K562 (cell line): ENCODE data around the gene RAB5B. TPM values are rescaled to one million over a fixed set of nuclear protein-coding genes. Genes with fewer than 3 reads are reported as not detected.

Source experiments
- ATAC-seq: fragments of 200-7000 bp; cut with Tn5 transposase; 3 replicates; pipeline ENCODE4 v1.9.1; 2020; ENCODE audit warnings: moderate library complexity
- BruUV-seq: library from RNA; stranded (reverse); fragments of 400-500 nt; replicated peaks from 2 replicates; lab custom pipeline; 2021; lab: Mats Ljungman, UMichigan
- CTCF ChIA-PET: fragments of 300-600 bp; formaldehyde crosslinking; extraction: SDS; loops from one replicate; lab custom pipeline; 2021; ENCODE audit warnings: low intra/inter-chr PET ratio; lab: Yijun Ruan, JAX
- POLR2A ChIA-PET: fragments of 300-600, 350-650 bp; sonication (Branson Sonifier 250); formaldehyde crosslinking; extraction: SDS; loops from one replicate; lab custom pipeline; 2021; ENCODE audit warnings: antibody characterized with exemption, inconsistent platforms; lab: Yijun Ruan, JAX
- DNase-seq, 4 experiments: peaks; one replicate each; pipeline versions ENCODE4 v3.0.0 to v3.0.0-alpha.2; 2011 to 2018; ENCODE audit warnings: low spot score in 3 of 4, mixed read lengths in 3 of 4; ENCODE audit errors: extremely low read depth in 1 of 4
- FAIRE-seq: peaks from 2 replicates; lab custom pipeline; 2011; peaks lifted over from hg19 to GRCh38; lab: Jason Lieb, UNC
- H2AFZ ChIP-seq: 2 replicates; pipeline ENCODE4 v1.6.0; 2011; ENCODE audit warnings: low read depth, low read length, control low read depth, inconsistent platforms
- H3K27ac ChIP-seq: fragments of 200-600 bp; 3 replicates; pipeline ENCODE4 v1.8.0; 2011; ENCODE audit warnings: low read depth, mild to moderate bottlenecking, control low read depth, inconsistent platforms, low read length, moderate library complexity, mixed read lengths; ENCODE audit errors: extremely low read depth
- H3K27me3 ChIP-seq, 2 experiments: fragments of 300-600 bp in 1 of 2; 2 replicates in 1 of 2; 3 replicates in 1 of 2; pipeline versions ENCODE4 v1.6.0 to v1.8.0; 2011; ENCODE audit warnings: inconsistent platforms in 2 of 2, low read length in 2 of 2, mild to moderate bottlenecking in 1 of 2, mixed read lengths in 1 of 2, moderate library complexity in 1 of 2; ENCODE audit not compliant: control insufficient read depth in 2 of 2, insufficient read depth in 2 of 2
- H3K36me3 ChIP-seq: fragments of 300-600 bp; 3 replicates; pipeline ENCODE4 v1.8.0; 2011; ENCODE audit warnings: mild to moderate bottlenecking, low read length, inconsistent platforms; ENCODE audit not compliant: control insufficient read depth, insufficient read depth
- H3K4me1 ChIP-seq, 2 experiments: fragments of 200-600 bp in 1 of 2; replicated peaks in 1 of 2; 2 replicates in 1 of 2; 3 replicates in 1 of 2; pipeline versions ENCODE4 v1.5.1 to v1.8.0; 2011; ENCODE audit warnings: inconsistent platforms in 2 of 2, low read length in 2 of 2, mild to moderate bottlenecking in 1 of 2, mixed read lengths in 1 of 2, moderate library complexity in 1 of 2; ENCODE audit not compliant: control insufficient read depth in 2 of 2, insufficient read depth in 2 of 2
- H3K4me2 ChIP-seq: 2 replicates; pipeline ENCODE4 v1.6.1; 2011; ENCODE audit warnings: low read length, control low read depth, inconsistent platforms, mixed read lengths; ENCODE audit not compliant: insufficient read depth
- H3K4me3 ChIP-seq: fragments of 200-600 bp; sonication (generic), shearing (Covaris generic); 2 replicates; pipeline ENCODE4 v1.5.1; 2016; ENCODE audit warnings: control low read depth, inconsistent platforms
- H3K79me2 ChIP-seq: fragments of 200-600 bp; 3 replicates; pipeline ENCODE4 v1.8.0; 2011; ENCODE audit warnings: low read length, inconsistent platforms; ENCODE audit not compliant: control insufficient read depth, insufficient read depth
- H3K9ac ChIP-seq, 2 experiments: 2 replicates each; pipeline versions ENCODE4 v1.6.0 to v1.6.1; 2011; ENCODE audit warnings: low read depth in 2 of 2, low read length in 2 of 2, control low read depth in 1 of 2, inconsistent platforms in 1 of 2, mild to moderate bottlenecking in 1 of 2, mixed read lengths in 1 of 2; ENCODE audit not compliant: insufficient read depth in 1 of 2
- H3K9me1 ChIP-seq: one replicate; pipeline ENCODE4 v1.6.0; 2011; ENCODE audit warnings: inconsistent platforms, mild to moderate bottlenecking, low read length, moderate library complexity; ENCODE audit not compliant: control insufficient read depth, insufficient read depth
- H3K9me3 ChIP-seq: replicated peaks from 2 replicates; pipeline ENCODE4 v1.5.1; 2011; ENCODE audit warnings: low read depth, low read length, inconsistent platforms; ENCODE audit not compliant: control insufficient read depth, insufficient read depth
- H4K20me1 ChIP-seq: replicated peaks from 2 replicates; pipeline ENCODE4 v1.6.1; 2011; ENCODE audit warnings: low read length, inconsistent platforms, mixed read lengths; ENCODE audit not compliant: control insufficient read depth, insufficient read depth
- ELF4 ChIP-seq: fragments of 450-650 bp; formaldehyde crosslinking; IDR thresholded peaks from 2 replicates; pipeline ENCODE4 v1.4.0; 2022; ENCODE audit warnings: missing genetic modification characterization
- GTF2B ChIP-seq: IDR thresholded peaks from 2 replicates; pipeline ENCODE4 v1.6.1; 2011; ENCODE audit not compliant: insufficient read length; ENCODE audit errors: extremely low read depth
- IFI16 ChIP-seq: fragments of 250-450 bp; sonication (Bioruptor Pico); IDR thresholded peaks from 2 replicates; pipeline ENCODE4 v2.1.2; 2022; ENCODE audit warnings: mild to moderate bottlenecking, inconsistent platforms
- MNT ChIP-seq, 2 experiments: fragments of 450-650 bp; conservative IDR thresholded peaks; 2 replicates each; pipeline ENCODE4 v1.6.1; 2017; ENCODE audit warnings: mild to moderate bottlenecking in 2 of 2, moderate library complexity in 2 of 2
- NFXL1 ChIP-seq: fragments of 450-650 bp; formaldehyde crosslinking; IDR thresholded peaks from 2 replicates; pipeline ENCODE4 v1.4.0; 2021; ENCODE audit warnings: mild to moderate bottlenecking
- RBBP5 ChIP-seq: fragments of 200-600 bp; sonication (generic); IDR thresholded peaks from 2 replicates; pipeline ENCODE4 v1.6.1; 2012; ENCODE audit warnings: borderline replicate concordance, mild to moderate bottlenecking, low read length, control low read depth, inconsistent platforms; ENCODE audit not compliant: insufficient read depth, poor library complexity, severe bottlenecking
- TAF15 ChIP-seq: fragments of 200-400 bp; formaldehyde crosslinking; IDR thresholded peaks from 2 replicates; pipeline ENCODE4 v1.6.1; 2017; ENCODE audit warnings: mild to moderate bottlenecking, low read depth, low read length, moderate library complexity
- TBP ChIP-seq: optimal IDR thresholded peaks from 2 replicates; pipeline ENCODE3; 2011; ENCODE audit warnings: low read depth, low read length, improper control_type of control experiment
- ZNF583 ChIP-seq: fragments of 250-450 bp; sonication (Bioruptor Pico); IDR thresholded peaks from 2 replicates; pipeline ENCODE4 v1.4.0; 2020
- ZNF75A ChIP-seq: fragments of 450-650 bp; formaldehyde crosslinking; IDR thresholded peaks from 2 replicates; pipeline ENCODE4 v1.4.0; 2020; ENCODE audit warnings: mild to moderate bottlenecking
- ZNF76 ChIP-seq: fragments of 250-450 bp; sonication (Bioruptor Pico); IDR thresholded peaks from 2 replicates; pipeline ENCODE4 v1.4.0; 2020; ENCODE audit warnings: mild to moderate bottlenecking, moderate library complexity, borderline replicate concordance
- ZNF778 ChIP-seq: fragments of 450-650 bp; formaldehyde crosslinking; IDR thresholded peaks from 2 replicates; pipeline ENCODE4 v1.4.0; 2020; ENCODE audit warnings: mild to moderate bottlenecking, moderate library complexity
- WGBS: fragments of 100-300 bp; shearing (Covaris generic); methylation state at CpG from one replicate; pipeline ENCODE4 v1.1.6; 2016; ENCODE audit warnings: low coverage, mixed read lengths; ENCODE audit not compliant: insufficient coverage; ENCODE audit errors: missing lambda C conversion rate; 5-methylcytosine and 5-hydroxymethylcytosine counted together
- in situ Hi-C: fragments of 300-500 bp; cut with MboI; formaldehyde crosslinking; loops from 4 replicates; pipeline ENCODE4 v1.15.0; 2018; ENCODE audit warnings: inconsistent platforms, mixed read lengths
- intact Hi-C: fragments of 100-400 bp; cut with micrococcal nuclease; formaldehyde crosslinking; loops from 2 replicates; pipeline ENCODE4 v1.14.2; 2022
- polyA plus RNA-seq, 8 experiments: library from polyadenylated mRNA; depleted of rRNA in 4 of 8; stranded (reverse) in 5 of 8; unstranded in 3 of 8; fragments of >200 nt; fragmentation: Nextera tagmentation in 2 of 8; fragmentation: Illumina TruSeq in 1 of 8; extraction: Ambion mirVana in 2 of 8; extraction: Trizol in 1 of 8; gene quantifications; 2 replicates each; pipeline versions ENCODE4 v1.2.1 to v1.2.3, GENCODE V29; 2011 to 2014; ENCODE audit warnings: inconsistent platforms in 1 of 8, missing spikeins in 1 of 8
- total RNA-seq, 7 experiments: library from RNA; depleted of rRNA in 6 of 7; stranded (reverse); fragments of >200 nt in 6 of 7; fragmentation: Illumina TruSeq in 2 of 7; extraction: Trizol in 2 of 7; gene quantifications; 2 replicates each; pipeline versions ENCODE4 v1.2.1 to v1.2.3, GENCODE V29; 2011 to 2021; ENCODE audit warnings: low replicate concordance in 1 of 7
- TF ChIP-seq, protein P1 (sequence below), 2 experiments: fragments of 450-650 bp in 1 of 2; IDR thresholded peaks; 2 replicates each; pipeline ENCODE4 v1.6.1; 2011 to 2017; ENCODE audit warnings: low read depth in 2 of 2, antibody characterized with exemption in 1 of 2, borderline replicate concordance in 1 of 2, low read length in 1 of 2, mild to moderate bottlenecking in 1 of 2, mixed read lengths in 1 of 2; ENCODE audit not compliant: control insufficient read depth in 1 of 2

The RAB5B gene
- total and polyA plus RNA-seq, 9 of the 15 experiments (the other 6 are each of a cell fraction or from before 2014, with no cell fraction given), result 6.8 to 73.8 (median 25.2) TPM

- no peak for TF ChIP-seq IFI16 (CRISPR knock-in tag)
- no peak for TF ChIP-seq ZNF75A (CRISPR knock-in tag)
- TF ChIP-seq ZNF778 (CRISPR knock-in tag), result no peak
- TF ChIP-seq NFXL1, result no peak
- TF ChIP-seq ZNF583 (CRISPR knock-in tag), result no peak
- no peak for TF ChIP-seq RBBP5
- TF ChIP-seq MNT (conservative IDR thresholded peaks at IDR 0.05), result no peak
Measured at GRCh38 chr12:55965240-55965639, 8.6 kb upstream of the RAB5B start (continued).

DNA sequence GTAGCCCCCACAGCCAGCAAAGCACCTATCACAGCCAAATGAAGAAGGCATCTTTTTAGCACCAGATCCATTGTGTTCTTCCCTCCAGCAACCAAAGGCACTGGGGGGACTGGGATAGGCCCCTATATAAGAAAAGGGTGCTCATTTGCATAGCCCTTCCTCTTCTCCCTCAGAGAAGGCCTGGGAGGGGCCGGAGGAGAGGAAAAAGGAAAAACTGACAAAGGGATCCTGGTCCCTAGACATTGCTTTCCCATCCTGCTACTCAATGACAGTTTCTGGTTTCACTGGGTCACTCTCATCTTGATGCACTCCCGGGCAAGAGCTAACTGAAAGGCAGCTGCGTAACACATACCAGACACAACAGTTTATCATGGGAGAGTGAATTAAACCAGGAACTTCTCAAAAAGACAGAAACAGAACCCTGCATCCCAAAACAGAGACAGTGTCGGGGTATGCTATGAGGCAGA is 7.9 kb upstream of the RAB5B start, which contains the start of gene PMEL:
PMEL (minus strand) TSS at position 102 of the 467 bp plus-strand sequence; CDS start at position 71, 31 bp downstream.
- Histone ChIP-seq H3K9me1 (no peaks in the 10 kb centered on the region), H3K4me3 (peak within 1 kb of the TSS; percentile 73), H3K36me3 (peaks cover 31% of the 10 kb centered on the region; the same call in 2 of the 3 replicates), H3K79me2 (peaks cover 23% of the 10 kb centered on the region), H3K4me2 (peak within 1 kb of the TSS; percentile 80), H3K9me3 (no peaks in the 10 kb centered on the region), H2AFZ (peak within 1 kb of the TSS; percentile 87), H3K27ac (peak within 1 kb of the TSS; percentile 77), H3K27me3 (no peaks in the 10 kb centered on the region), H3K4me1 (peaks cover 5 to 12% of the 10 kb centered on the region in 2 experiments; a peak in 4 of 5 replicates), H4K20me1 (no peaks in the 10 kb centered on the region), H3K9ac (peak within 1 kb of the TSS; percentile 82 to 97)
- CTCF ChIA-PET, result no interaction called here
- ATAC-seq (peak; percentile 12), DNase-seq (peak in 1 of 4 experiments; percentile 16), FAIRE-seq (peak; percentile 49)
- TF ChIP-seq, protein P1, sequence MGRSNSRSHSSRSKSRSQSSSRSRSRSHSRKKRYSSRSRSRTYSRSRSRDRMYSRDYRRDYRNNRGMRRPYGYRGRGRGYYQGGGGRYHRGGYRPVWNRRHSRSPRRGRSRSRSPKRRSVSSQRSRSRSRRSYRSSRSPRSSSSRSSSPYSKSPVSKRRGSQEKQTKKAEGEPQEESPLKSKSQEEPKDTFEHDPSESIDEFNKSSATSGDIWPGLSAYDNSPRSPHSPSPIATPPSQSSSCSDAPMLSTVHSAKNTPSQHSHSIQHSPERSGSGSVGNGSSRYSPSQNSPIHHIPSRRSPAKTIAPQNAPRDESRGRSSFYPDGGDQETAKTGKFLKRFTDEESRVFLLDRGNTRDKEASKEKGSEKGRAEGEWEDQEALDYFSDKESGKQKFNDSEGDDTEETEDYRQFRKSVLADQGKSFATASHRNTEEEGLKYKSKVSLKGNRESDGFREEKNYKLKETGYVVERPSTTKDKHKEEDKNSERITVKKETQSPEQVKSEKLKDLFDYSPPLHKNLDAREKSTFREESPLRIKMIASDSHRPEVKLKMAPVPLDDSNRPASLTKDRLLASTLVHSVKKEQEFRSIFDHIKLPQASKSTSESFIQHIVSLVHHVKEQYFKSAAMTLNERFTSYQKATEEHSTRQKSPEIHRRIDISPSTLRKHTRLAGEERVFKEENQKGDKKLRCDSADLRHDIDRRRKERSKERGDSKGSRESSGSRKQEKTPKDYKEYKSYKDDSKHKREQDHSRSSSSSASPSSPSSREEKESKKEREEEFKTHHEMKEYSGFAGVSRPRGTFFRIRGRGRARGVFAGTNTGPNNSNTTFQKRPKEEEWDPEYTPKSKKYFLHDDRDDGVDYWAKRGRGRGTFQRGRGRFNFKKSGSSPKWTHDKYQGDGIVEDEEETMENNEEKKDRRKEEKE (IDR thresholded peaks at IDR 0.05; ENCODE audit: borderline replicate concordance in 1 of 2, control insufficient read depth in 1 of 2, low read depth in 2 of 2, low read length in 1 of 2), result 0 out of 4 replicates have a peak, but pooled peaks of 1 of the 2 experiments have one; percentile 63
- TF ChIP-seq ELF4 (CRISPR knock-in tag), result 0 out of 2 replicates have a peak, but pooled peaks have one; percentile 36
- no peak for TF ChIP-seq ZNF76 (CRISPR knock-in tag)
- no peak for TF ChIP-seq TAF15
- TF ChIP-seq GTF2B, result peak; percentile 37
- TF ChIP-seq TBP, result peak; percentile 76
- in situ Hi-C loops, result no loop called here
- POLR2A ChIA-PET, result no interaction called here
- intact Hi-C loops, result no loop called here
- BruUV-seq, result TSS peak; percentile 93
- 17% methylated on average over 3 of the region's 4 CpGs for WGBS
